HCT116 (cell line): ENCODE results near the gene PRKN. TPM values are rescaled to one million over a fixed set of nuclear protein-coding genes. Genes with fewer than 3 reads are reported as not detected.

ENCODE experiments used
- ATAC-seq: fragments of 200-7000 bp; cut with Tn5 transposase; 2 replicates; pipeline ENCODE4 v1.9.1; 2020; ENCODE audit warnings: mild to moderate bottlenecking, moderate library complexity
- BruUV-seq: library from RNA; stranded (reverse); fragments of 400-500 nt; replicated peaks from 2 replicates; lab custom pipeline; 2021; lab: Mats Ljungman, UMichigan
- CTCF ChIA-PET: fragments of 300-600 bp; sonication (Branson Sonifier 250); formaldehyde crosslinking; loops from one replicate; lab custom pipeline; 2021; ENCODE audit warnings: antibody characterized with exemption; lab: Charles Lee
- POLR2A ChIA-PET: fragments of 300-600, 350-600 bp; sonication (Branson Sonifier 250); formaldehyde crosslinking; loops from one replicate; lab custom pipeline; 2021; ENCODE audit warnings: antibody characterized with exemption; lab: Charles Lee
- RAD21 ChIA-PET, 2 experiments: fragments of 300-600 bp; sonication (Branson Sonifier 250); formaldehyde crosslinking; loops; one replicate each; lab custom pipeline; 2023; ENCODE audit warnings: low total read pairs in 2 of 2; ENCODE audit not compliant: uncharacterized antibody in 2 of 2, unreplicated experiment in 2 of 2, low non-redundant PET in 1 of 2; lab: Charles Lee
- DNase-seq: peaks from one replicate; pipeline ENCODE4 v3.0.0-alpha.2; 2010; ENCODE audit warnings: low read depth, low spot score
- H2AFZ ChIP-seq: fragments of 200-600 bp; shearing (Covaris generic), sonication (generic); 2 replicates; pipeline ENCODE4 v1.6.1; 2017; ENCODE audit warnings: low read depth, mixed run types, mixed read lengths, antibody characterized with exemption, low read length; ENCODE audit not compliant: poor library complexity, severe bottlenecking
- H3K27ac ChIP-seq: 2 replicates; pipeline ENCODE4 v1.5.1; 2012; ENCODE audit warnings: low read depth, low read length
- H3K27me3 ChIP-seq: fragments of 200-600 bp; sonication (generic); 2 replicates; pipeline ENCODE4 v1.6.1; 2016; ENCODE audit warnings: mixed run types, low read length, mixed read lengths; ENCODE audit not compliant: insufficient read depth
- H3K36me3 ChIP-seq, 2 experiments: fragments of 200-500 bp in 1 of 2; fragments of 200-600 bp in 1 of 2; sonication (Bioruptor generic) in 1 of 2; sonication (generic) in 1 of 2; 2 replicates each; pipeline versions ENCODE4 v1.5.1 to v1.6.1; 2014 to 2016; ENCODE audit warnings: low read length in 2 of 2, inconsistent platforms in 1 of 2, mixed read lengths in 1 of 2, mixed run types in 1 of 2; ENCODE audit not compliant: insufficient read depth in 2 of 2, control insufficient read depth in 1 of 2
- H3K4me1 ChIP-seq, 2 experiments: fragments of 200-600 bp in 1 of 2; sonication (generic) in 1 of 2; 2 replicates each; pipeline versions ENCODE4 v1.5.1 to v1.6.1; 2012 to 2017; ENCODE audit warnings: low read length in 2 of 2, inconsistent platforms in 1 of 2, mild to moderate bottlenecking in 1 of 2, mixed read lengths in 1 of 2, mixed run types in 1 of 2, moderate library complexity in 1 of 2; ENCODE audit not compliant: insufficient read depth in 2 of 2, control insufficient read depth in 1 of 2
- H3K4me2 ChIP-seq: fragments of 200-600 bp; sonication (generic); 2 replicates; pipeline ENCODE4 v1.6.1; 2017; ENCODE audit warnings: mixed run types, low read length, mixed read lengths
- H3K4me3 ChIP-seq, 2 experiments: fragments of 200-600 bp in 1 of 2; sonication (generic) in 1 of 2; replicated peaks in 1 of 2; 2 replicates each; pipeline ENCODE4 v1.5.1; 2011 to 2016; ENCODE audit warnings: low read length in 2 of 2, control low read depth in 1 of 2, low read depth in 1 of 2, mild to moderate bottlenecking in 1 of 2, mixed read lengths in 1 of 2, mixed run types in 1 of 2
- H3K79me2 ChIP-seq: fragments of 200-600 bp; sonication (generic); 2 replicates; pipeline ENCODE4 v1.6.1; 2017; ENCODE audit warnings: mild to moderate bottlenecking, mixed run types, low read length, moderate library complexity, mixed read lengths; ENCODE audit not compliant: insufficient read depth
- H3K9ac ChIP-seq: fragments of 200-600 bp; sonication (generic); 2 replicates; pipeline ENCODE4 v1.6.1; 2016; ENCODE audit warnings: low read length, mixed read lengths
- H3K9me2 ChIP-seq: fragments of 200-600 bp; sonication (generic), shearing (Covaris generic); 2 replicates; pipeline ENCODE4 v1.6.1; 2017; ENCODE audit warnings: mixed run types, mild to moderate bottlenecking, moderate library complexity; ENCODE audit not compliant: insufficient read depth
- H3K9me3 ChIP-seq, 2 experiments: fragments of 200-500 bp in 1 of 2; fragments of 200-600 bp in 1 of 2; sonication (Bioruptor generic) in 1 of 2; sonication (generic) in 1 of 2; 2 replicates each; pipeline ENCODE4 v1.6.1; 2014 to 2017; ENCODE audit warnings: low read length in 2 of 2, mixed read lengths in 2 of 2, inconsistent platforms in 1 of 2, low read depth in 1 of 2, mild to moderate bottlenecking in 1 of 2, mixed run types in 1 of 2, moderate library complexity in 1 of 2; ENCODE audit not compliant: control insufficient read depth in 1 of 2, insufficient read depth in 1 of 2
- H4K20me1 ChIP-seq: fragments of 200-600 bp; sonication (generic), shearing (Covaris generic); 2 replicates; pipeline ENCODE4 v1.6.1; 2017; ENCODE audit warnings: mixed run types, mild to moderate bottlenecking, moderate library complexity; ENCODE audit not compliant: insufficient read depth
- CEBPB ChIP-seq: IDR thresholded peaks from 2 replicates; pipeline ENCODE4 v1.6.1; 2012; ENCODE audit warnings: low read depth
- EGR1 ChIP-seq: IDR thresholded peaks from 2 replicates; pipeline ENCODE4 v1.6.1; 2012; ENCODE audit warnings: low read depth
- ELF1 ChIP-seq: IDR thresholded peaks from 2 replicates; pipeline ENCODE4 v1.6.1; 2012; ENCODE audit warnings: low read depth, borderline replicate concordance
- EZH2 ChIP-seq: fragments of 200-600 bp; sonication (generic); IDR thresholded peaks from 2 replicates; pipeline ENCODE4 v1.6.1; 2017; ENCODE audit warnings: antibody characterized with exemption, mixed run types
- MAX ChIP-seq: IDR thresholded peaks from 2 replicates; pipeline ENCODE4 v1.6.1; 2012
- POLR2A ChIP-seq: IDR thresholded peaks from 2 replicates; pipeline ENCODE4 v1.7.0; 2011; ENCODE audit warnings: borderline replicate concordance; ENCODE audit not compliant: insufficient read depth, insufficient read length; ENCODE audit errors: extremely low read depth
- RAD21 ChIP-seq: IDR thresholded peaks from 2 replicates; pipeline ENCODE4 v1.6.1; 2012; ENCODE audit warnings: low read depth, mild to moderate bottlenecking
- SRF ChIP-seq: IDR thresholded peaks from 2 replicates; pipeline ENCODE4 v1.6.1; 2012; ENCODE audit warnings: low read depth
- ZBTB33 ChIP-seq: IDR thresholded peaks from 2 replicates; pipeline ENCODE4 v1.6.1; 2011; ENCODE audit warnings: mild to moderate bottlenecking, low read length, moderate library complexity; ENCODE audit not compliant: insufficient replicate concordance; ENCODE audit errors: extremely low read depth
- intact Hi-C: fragments of 100-400 bp; cut with micrococcal nuclease; formaldehyde crosslinking; loops from 2 replicates; pipeline ENCODE4 v1.10.0; 2022
- total RNA-seq: library from RNA; stranded (reverse); gene quantifications from one replicate; pipeline ENCODE4 v1.2.1, GENCODE V29; 2021; ENCODE audit not compliant: unreplicated experiment

The PRKN gene
- total RNA-seq, 1 experiment from 2014 or later = 2.6 TPM

- TF ChIP-seq ZBTB33 (no peak), MAX (no peak), RAD21 (no peak), CEBPB (no peak)
- TF ChIP-seq, all 23 proteins: peak for 0
Measured at GRCh38 chr6:161815965-161816364, 911.6 kb downstream of the PRKN start (continued).

- Histone ChIP-seq H3K27ac (no peak overlapping the region), H2AFZ (no peak overlapping the region), H3K9me2 (no peaks in the 10 kb centered on the region), H3K9ac (no peak overlapping the region), H4K20me1 (no peaks in the 10 kb centered on the region), H3K9me3 (no peaks in the 10 kb centered on the region), H3K4me1 (no peaks in the 10 kb centered on the region), H3K27me3 (no peaks in the 10 kb centered on the region), H3K4me2 (no peak overlapping the region), H3K79me2 (no peaks in the 10 kb centered on the region), H3K4me3 (no peak overlapping the region), H3K36me3 (no peaks in the 10 kb centered on the region)
- ATAC-seq (no peak), DNase-seq (no peak)
- ChIA-PET CTCF (no interaction called here), POLR2A (no interaction called here), RAD21 (no interaction called here)
- TF ChIP-seq EZH2 (no peak), EGR1 (no peak), CEBPB (no peak), SRF (no peak), ELF1 (no peak), POLR2A (no peak)
- BruUV-seq = no TSS peak
- intact Hi-C loops = no loop called here
Measured at GRCh38 chr6:161813156-161813555, 914.4 kb downstream of the PRKN start.
